Panc1 (cell line): ENCODE data around the gene CEMIP. TPM values are rescaled to one million over a fixed set of nuclear protein-coding genes. Genes with fewer than 3 reads are reported as not detected.

Experiments used
- ATAC-seq: fragments of 200-7000 bp; cut with Tn5 transposase; 2 replicates; pipeline ENCODE4 v1.9.1; 2020; ENCODE audit warnings: mild to moderate bottlenecking, moderate library complexity
- BruUV-seq: library from RNA; stranded (reverse); fragments of 400-500 nt; replicated peaks from 2 replicates; lab custom pipeline; 2021; lab: Mats Ljungman, UMichigan
- CTCF ChIA-PET: fragments of 300-600 bp; sonication (Branson Sonifier 250); formaldehyde crosslinking; loops from one replicate; lab custom pipeline; 2022; ENCODE audit warnings: antibody characterized with exemption; lab: Charles Lee
- POLR2A ChIA-PET: fragments of 300-600 bp; sonication (Branson Sonifier 250); formaldehyde crosslinking; loops from one replicate; lab custom pipeline; 2022; ENCODE audit warnings: antibody characterized with exemption; lab: Charles Lee
- DNase-seq: peaks from one replicate; pipeline ENCODE4 v3.0.0-alpha.2; 2010; ENCODE audit warnings: low read depth, low spot score
- H3K27ac ChIP-seq: 2 replicates; pipeline ENCODE4 v1.5.1; 2011; ENCODE audit warnings: mild to moderate bottlenecking, low read length, inconsistent platforms
- H3K27me3 ChIP-seq: fragments of 200-500 bp; sonication (Bioruptor generic); 2 replicates; pipeline ENCODE4 v1.6.0; 2014; ENCODE audit warnings: low read length, inconsistent platforms; ENCODE audit not compliant: control insufficient read depth, insufficient read depth
- H3K36me3 ChIP-seq: fragments of 200-500 bp; sonication (Bioruptor generic); 2 replicates; pipeline ENCODE4 v1.5.1; 2014; ENCODE audit warnings: inconsistent platforms, mild to moderate bottlenecking, low read length, moderate library complexity; ENCODE audit not compliant: control insufficient read depth, insufficient read depth
- H3K4me1 ChIP-seq: 2 replicates; pipeline ENCODE4 v1.5.1; 2011; ENCODE audit warnings: inconsistent platforms, mild to moderate bottlenecking, low read length, moderate library complexity; ENCODE audit not compliant: control insufficient read depth, insufficient read depth
- H3K4me3 ChIP-seq, 2 experiments: 2 replicates each; pipeline ENCODE4 v1.5.1; 2011 to 2012; ENCODE audit warnings: low read depth in 2 of 2, low read length in 2 of 2, mild to moderate bottlenecking in 2 of 2, inconsistent platforms in 1 of 2, moderate library complexity in 1 of 2
- H3K9me3 ChIP-seq: fragments of 200-500 bp; sonication (Bioruptor generic); 2 replicates; pipeline ENCODE4 v1.5.1; 2014; ENCODE audit warnings: low read depth, mild to moderate bottlenecking, inconsistent platforms, low read length, moderate library complexity; ENCODE audit not compliant: control insufficient read depth, insufficient read depth
- POLR2AphosphoS5 ChIP-seq: IDR thresholded peaks from 2 replicates; pipeline ENCODE4 v1.6.1; 2012; ENCODE audit warnings: mild to moderate bottlenecking, low read depth, low read length, moderate library complexity
- TCF7L2 ChIP-seq: IDR thresholded peaks from 2 replicates; pipeline ENCODE4 v1.6.1; 2011; ENCODE audit warnings: mild to moderate bottlenecking, low read depth, low read length, inconsistent platforms
- in situ Hi-C: cut with HindIII; loops from 2 replicates; pipeline ENCODE4 v1.10.0; 2016; ENCODE audit warnings: low sequenced_read_pairs, low pct_unique_long_range_greater_than_20kb
- intact Hi-C: fragments of 100-400 bp; cut with micrococcal nuclease; formaldehyde crosslinking; loops from one replicate; pipeline ENCODE4 v1.10.0; 2022; ENCODE audit not compliant: unreplicated experiment
- total RNA-seq: library from RNA; stranded (reverse); gene quantifications from one replicate; pipeline ENCODE4 v1.2.1, GENCODE V29; 2021; ENCODE audit not compliant: unreplicated experiment
- TF ChIP-seq, protein P1 (sequence below), 2 experiments: IDR thresholded peaks; 2 replicates each; pipeline ENCODE4 v1.6.1; 2011 to 2012; ENCODE audit warnings: low read depth in 2 of 2, control low read depth in 1 of 2, low read length in 1 of 2, mild to moderate bottlenecking in 1 of 2, moderate library complexity in 1 of 2; ENCODE audit not compliant: insufficient read depth in 1 of 2
- TF ChIP-seq, protein P2 (sequence below): fragments of 450-650 bp; IDR thresholded peaks from 2 replicates; pipeline ENCODE4 v1.5.1; 2017; ENCODE audit warnings: mild to moderate bottlenecking

CEMIP gene
- total RNA-seq, 1 experiment from 2014 or later, result 0.46 TPM

DNA sequence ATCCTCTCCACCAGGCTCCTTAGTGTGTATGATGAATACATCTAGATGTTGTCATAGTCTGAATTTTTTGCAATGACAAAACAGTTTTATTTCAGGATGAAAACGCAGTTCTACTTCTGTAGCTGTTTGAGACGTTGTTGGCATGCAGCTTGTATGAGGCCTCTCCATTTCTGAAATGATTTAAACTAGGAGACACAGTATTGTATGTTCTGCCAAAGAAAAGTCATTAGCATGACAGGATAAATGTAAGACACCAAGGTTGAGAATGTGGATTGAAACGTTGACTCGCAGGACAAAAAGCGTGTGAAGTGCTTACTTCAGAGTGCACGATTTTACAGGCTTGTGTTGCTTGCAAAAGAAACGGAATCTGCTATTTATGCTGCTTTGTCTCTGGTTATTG is 48.8 kb upstream of the CEMIP start:
- TF ChIP-seq, protein P1, sequence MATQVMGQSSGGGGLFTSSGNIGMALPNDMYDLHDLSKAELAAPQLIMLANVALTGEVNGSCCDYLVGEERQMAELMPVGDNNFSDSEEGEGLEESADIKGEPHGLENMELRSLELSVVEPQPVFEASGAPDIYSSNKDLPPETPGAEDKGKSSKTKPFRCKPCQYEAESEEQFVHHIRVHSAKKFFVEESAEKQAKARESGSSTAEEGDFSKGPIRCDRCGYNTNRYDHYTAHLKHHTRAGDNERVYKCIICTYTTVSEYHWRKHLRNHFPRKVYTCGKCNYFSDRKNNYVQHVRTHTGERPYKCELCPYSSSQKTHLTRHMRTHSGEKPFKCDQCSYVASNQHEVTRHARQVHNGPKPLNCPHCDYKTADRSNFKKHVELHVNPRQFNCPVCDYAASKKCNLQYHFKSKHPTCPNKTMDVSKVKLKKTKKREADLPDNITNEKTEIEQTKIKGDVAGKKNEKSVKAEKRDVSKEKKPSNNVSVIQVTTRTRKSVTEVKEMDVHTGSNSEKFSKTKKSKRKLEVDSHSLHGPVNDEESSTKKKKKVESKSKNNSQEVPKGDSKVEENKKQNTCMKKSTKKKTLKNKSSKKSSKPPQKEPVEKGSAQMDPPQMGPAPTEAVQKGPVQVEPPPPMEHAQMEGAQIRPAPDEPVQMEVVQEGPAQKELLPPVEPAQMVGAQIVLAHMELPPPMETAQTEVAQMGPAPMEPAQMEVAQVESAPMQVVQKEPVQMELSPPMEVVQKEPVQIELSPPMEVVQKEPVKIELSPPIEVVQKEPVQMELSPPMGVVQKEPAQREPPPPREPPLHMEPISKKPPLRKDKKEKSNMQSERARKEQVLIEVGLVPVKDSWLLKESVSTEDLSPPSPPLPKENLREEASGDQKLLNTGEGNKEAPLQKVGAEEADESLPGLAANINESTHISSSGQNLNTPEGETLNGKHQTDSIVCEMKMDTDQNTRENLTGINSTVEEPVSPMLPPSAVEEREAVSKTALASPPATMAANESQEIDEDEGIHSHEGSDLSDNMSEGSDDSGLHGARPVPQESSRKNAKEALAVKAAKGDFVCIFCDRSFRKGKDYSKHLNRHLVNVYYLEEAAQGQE (IDR thresholded peaks at IDR 0.05; ENCODE audit: insufficient read depth in 1 of 2, low read depth in 2 of 2, low read length in 1 of 2), result no peak
- TF ChIP-seq, protein P2, sequence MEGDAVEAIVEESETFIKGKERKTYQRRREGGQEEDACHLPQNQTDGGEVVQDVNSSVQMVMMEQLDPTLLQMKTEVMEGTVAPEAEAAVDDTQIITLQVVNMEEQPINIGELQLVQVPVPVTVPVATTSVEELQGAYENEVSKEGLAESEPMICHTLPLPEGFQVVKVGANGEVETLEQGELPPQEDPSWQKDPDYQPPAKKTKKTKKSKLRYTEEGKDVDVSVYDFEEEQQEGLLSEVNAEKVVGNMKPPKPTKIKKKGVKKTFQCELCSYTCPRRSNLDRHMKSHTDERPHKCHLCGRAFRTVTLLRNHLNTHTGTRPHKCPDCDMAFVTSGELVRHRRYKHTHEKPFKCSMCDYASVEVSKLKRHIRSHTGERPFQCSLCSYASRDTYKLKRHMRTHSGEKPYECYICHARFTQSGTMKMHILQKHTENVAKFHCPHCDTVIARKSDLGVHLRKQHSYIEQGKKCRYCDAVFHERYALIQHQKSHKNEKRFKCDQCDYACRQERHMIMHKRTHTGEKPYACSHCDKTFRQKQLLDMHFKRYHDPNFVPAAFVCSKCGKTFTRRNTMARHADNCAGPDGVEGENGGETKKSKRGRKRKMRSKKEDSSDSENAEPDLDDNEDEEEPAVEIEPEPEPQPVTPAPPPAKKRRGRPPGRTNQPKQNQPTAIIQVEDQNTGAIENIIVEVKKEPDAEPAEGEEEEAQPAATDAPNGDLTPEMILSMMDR, result no peak
- no peak for TF ChIP-seq TCF7L2
- TF ChIP-seq POLR2AphosphoS5, result no peak
- DNase-seq (no peak), ATAC-seq (no peak)
- H3K27me3 ChIP-seq, result no peaks in the 10 kb centered on the region
- H3K27ac ChIP-seq, result no peak overlapping the region
- ChIA-PET CTCF (no interaction called here), POLR2A (no interaction called here)
- no TSS peak for BruUV-seq
- intact Hi-C loops (no loop called here), in situ Hi-C loops (no loop called here)
- H3K36me3 ChIP-seq, result no peaks in the 10 kb centered on the region
- H3K4me1 ChIP-seq, result no peaks in the 10 kb centered on the region
- H3K9me3 ChIP-seq, result no peaks in the 10 kb centered on the region
- H3K4me3 ChIP-seq, result no peak overlapping the region

- intact Hi-C loops (no loop called here), in situ Hi-C loops (no loop called here)
- POLR2A ChIA-PET, result no interaction called here
- TF ChIP-seq, protein P1 (IDR thresholded peaks at IDR 0.05; ENCODE audit: insufficient read depth in 1 of 2, low read depth in 2 of 2, low read length in 1 of 2), result no peak
- no peak for ATAC-seq
- H3K9me3 ChIP-seq, result no peaks in the 10 kb centered on the region
- no peak for DNase-seq
- BruUV-seq, result no TSS peak
- no peak overlapping the region for H3K27ac ChIP-seq
- no peak overlapping the region for H3K4me3 ChIP-seq
- H3K27me3 ChIP-seq, result no peaks in the 10 kb centered on the region
- CTCF ChIA-PET, result no interaction called here
- H3K36me3 ChIP-seq, result no peaks in the 10 kb centered on the region
- no peaks in the 10 kb centered on the region for H3K4me1 ChIP-seq
Measured at GRCh38 chr15:80730926-80731325, 48.2 kb upstream of the CEMIP start.
